Measurements from ENCODE around the gene WWOX. TPM values are rescaled to one million over a fixed set of nuclear protein-coding genes. Genes with fewer than 3 reads are reported as not detected.

The WWOX gene
- total RNA-seq, 1 donor from 2014 or later: 29.6 TPM

GRCh38 chr16:78553268-78554039 is 454.0 kb downstream of the WWOX start:
- no peak for TF ChIP-seq CTCF (conservative IDR thresholded peaks at IDR 0.05; ENCODE audit: low read depth, low read length)
- H3K4me3 ChIP-seq (ENCODE audit: low read depth, low read length): no peak overlapping the region
- DNase-seq (ENCODE audit: low read depth): no peak

GRCh38 chr16:78556421-78556820 is 457.0 kb downstream of the WWOX start:
- no peak for TF ChIP-seq CTCF (conservative IDR thresholded peaks at IDR 0.05; ENCODE audit: low read depth, low read length)
- H3K4me3 ChIP-seq (ENCODE audit: low read depth, low read length): no peak overlapping the region
- DNase-seq (ENCODE audit: low read depth): no peak

GRCh38 chr16:78560997-78561396 is 461.5 kb downstream of the WWOX start:
- DNase-seq (ENCODE audit: low read depth): no peak
- H3K4me3 ChIP-seq (ENCODE audit: low read depth, low read length): no peak overlapping the region
- no peak for TF ChIP-seq CTCF (conservative IDR thresholded peaks at IDR 0.05; ENCODE audit: low read depth, low read length)

DNA sequence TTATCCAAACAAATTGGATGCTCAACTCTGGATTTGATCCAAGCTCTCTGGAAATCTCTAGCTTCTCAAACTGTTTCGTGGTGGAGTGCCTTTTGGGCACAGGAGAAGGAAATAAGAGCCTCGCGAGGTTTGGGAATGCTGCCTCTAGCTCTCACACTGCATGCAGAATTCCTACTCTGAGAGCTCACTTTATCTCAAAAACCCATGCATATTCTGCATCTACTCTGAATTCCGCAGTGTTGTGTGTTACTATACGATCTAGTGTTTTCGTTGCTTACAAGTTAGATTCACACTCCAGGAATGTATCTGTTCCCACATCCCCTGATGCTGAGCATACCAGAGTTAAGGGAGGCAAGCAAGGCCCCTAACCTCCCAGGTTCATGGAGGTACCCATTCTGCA is 462.7 kb downstream of the WWOX start:
- DNase-seq (ENCODE audit: low read depth): no peak
- no peak for TF ChIP-seq CTCF (conservative IDR thresholded peaks at IDR 0.05; ENCODE audit: low read depth, low read length)
- H3K4me3 ChIP-seq (ENCODE audit: low read depth, low read length): no peak overlapping the region

DNA sequence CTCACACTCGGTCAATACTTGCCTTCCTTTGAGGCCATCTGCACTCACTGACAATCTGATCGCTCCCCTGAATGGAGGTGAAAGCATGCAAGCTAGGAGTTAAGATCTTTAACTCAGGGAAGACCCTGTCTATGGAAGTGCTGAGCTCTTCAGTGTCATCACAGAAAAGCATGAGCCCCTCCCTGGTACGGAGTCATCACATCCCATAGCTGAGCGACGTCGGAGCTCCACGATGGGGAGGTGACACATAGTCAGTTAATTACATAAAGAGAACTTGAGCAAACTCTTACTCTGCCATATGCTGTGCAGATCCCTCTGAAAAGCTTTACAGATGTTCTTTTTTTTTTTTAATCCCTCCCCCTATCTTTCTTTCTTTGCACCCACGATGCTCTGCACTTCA is 463.2 kb downstream of the WWOX start:
- DNase-seq (ENCODE audit: low read depth): no peak
- H3K4me3 ChIP-seq (ENCODE audit: low read depth, low read length): no peak overlapping the region
- no peak for TF ChIP-seq CTCF (conservative IDR thresholded peaks at IDR 0.05; ENCODE audit: low read depth, low read length)

DNA sequence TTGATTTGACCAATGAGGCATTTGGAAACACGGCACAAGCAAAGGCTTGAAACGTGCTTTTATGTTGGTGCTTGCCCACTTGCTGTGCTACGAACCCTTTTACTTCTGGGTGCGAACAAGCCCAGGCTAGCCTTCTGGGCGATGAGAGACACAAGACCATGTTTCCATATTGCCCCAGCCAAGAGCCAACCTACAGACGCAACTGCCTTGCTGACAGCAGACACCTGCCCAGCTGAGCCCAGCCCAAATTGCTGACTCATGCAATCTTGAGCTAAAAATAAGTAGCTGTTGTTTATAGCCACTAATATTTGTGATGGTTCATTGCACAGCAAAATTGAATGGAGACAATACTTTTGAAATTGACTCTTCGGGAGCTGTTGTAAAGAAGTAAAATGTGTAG is 464.5 kb downstream of the WWOX start:
- DNase-seq (ENCODE audit: low read depth): no peak
- no peak for TF ChIP-seq CTCF (conservative IDR thresholded peaks at IDR 0.05; ENCODE audit: low read depth, low read length)
- H3K4me3 ChIP-seq (ENCODE audit: low read depth, low read length): no peak overlapping the region

Data from epithelial cell of proximal tubule (primary cell).